ENCODE data around the gene PHACTR3.

PHACTR3 gene

GRCh38 chr20:59816146-59816738 lies 211.9 kb downstream of the PHACTR3 start:
- Histone ChIP-seq H3K9me3 (ENCODE audit: low read length) (no peaks in the 10 kb centered on the region), H4K20me1 (ENCODE audit: insufficient read depth, low read length) (no peaks in the 10 kb centered on the region), H3K4me1 (ENCODE audit: insufficient read depth, low read length, severe bottlenecking) (no peaks in the 10 kb centered on the region), H3K9ac (ENCODE audit: low read length) (no peak overlapping the region), H3K27me3 (ENCODE audit: insufficient read depth, low read length) (no peaks in the 10 kb centered on the region; the same call in 1 of the 2 replicates), H3K36me3 (ENCODE audit: insufficient read depth, low read length) (no peaks in the 10 kb centered on the region), H3K4me2 (ENCODE audit: low read length) (no peak overlapping the region), H3K27ac (ENCODE audit: low read depth, low read length, poor library complexity, severe bottlenecking) (no peak overlapping the region), H3K79me2 (ENCODE audit: insufficient read depth, low read length) (no peaks in the 10 kb centered on the region), H3K9me2 (ENCODE audit: low read depth, low read length) (no peaks in the 10 kb centered on the region), H3K4me3 (ENCODE audit: low read depth, low read length, poor library complexity, severe bottlenecking) (no peak overlapping the region), H2AFZ (ENCODE audit: low read length) (no peak overlapping the region), H3F3A (ENCODE audit: insufficient read depth, low read length) (no peaks in the 10 kb centered on the region)
- no peak for TF ChIP-seq CTCF (IDR thresholded peaks at IDR 0.05; ENCODE audit: low read length)

GRCh38 chr20:59817406-59817805 lies 213.1 kb downstream of the PHACTR3 start:
- no peaks in the 10 kb centered on the region; the same call in 1 of the 2 replicates for H3K27me3 ChIP-seq (ENCODE audit: insufficient read depth, low read length)
- no peak overlapping the region for H2AFZ ChIP-seq (ENCODE audit: low read length)
- no peaks in the 10 kb centered on the region for H3F3A ChIP-seq (ENCODE audit: insufficient read depth, low read length)
- H4K20me1 ChIP-seq (ENCODE audit: insufficient read depth, low read length) = no peaks in the 10 kb centered on the region
- H3K27ac ChIP-seq (ENCODE audit: low read depth, low read length, poor library complexity, severe bottlenecking) = no peak overlapping the region
- TF ChIP-seq EZH2 (IDR thresholded peaks at IDR 0.05; ENCODE audit: borderline replicate concordance, low read length) = no peak
- TF ChIP-seq CTCF (IDR thresholded peaks at IDR 0.05; ENCODE audit: low read length) = no peak
- no peaks in the 10 kb centered on the region for H3K9me2 ChIP-seq (ENCODE audit: low read depth, low read length)
- H3K9ac ChIP-seq (ENCODE audit: low read length) = no peak overlapping the region
- H3K36me3 ChIP-seq (ENCODE audit: insufficient read depth, low read length) = no peaks in the 10 kb centered on the region
- H3K9me3 ChIP-seq (ENCODE audit: low read length) = no peaks in the 10 kb centered on the region
- no peaks in the 10 kb centered on the region for H3K4me1 ChIP-seq (ENCODE audit: insufficient read depth, low read length, severe bottlenecking)
- no peak overlapping the region for H3K4me2 ChIP-seq (ENCODE audit: low read length)
- no peaks in the 10 kb centered on the region for H3K79me2 ChIP-seq (ENCODE audit: insufficient read depth, low read length)
- no peak overlapping the region for H3K4me3 ChIP-seq (ENCODE audit: low read depth, low read length, poor library complexity, severe bottlenecking)

- no peak overlapping the region for H3K4me2 ChIP-seq (ENCODE audit: low read length)
- no peaks in the 10 kb centered on the region for H3K9me2 ChIP-seq (ENCODE audit: low read depth, low read length)
- H3K9ac ChIP-seq (ENCODE audit: low read length) = no peak overlapping the region
- no peak overlapping the region for H3K27ac ChIP-seq (ENCODE audit: low read depth, low read length, poor library complexity, severe bottlenecking)
- H3K27me3 ChIP-seq (ENCODE audit: insufficient read depth, low read length) = no peaks in the 10 kb centered on the region; the same call in 1 of the 2 replicates
- no peaks in the 10 kb centered on the region for H3K4me1 ChIP-seq (ENCODE audit: insufficient read depth, low read length, severe bottlenecking)
- no peak for TF ChIP-seq EZH2 (IDR thresholded peaks at IDR 0.05; ENCODE audit: borderline replicate concordance, low read length)
- TF ChIP-seq CTCF (IDR thresholded peaks at IDR 0.05; ENCODE audit: low read length) = no peak
- H3K9me3 ChIP-seq (ENCODE audit: low read length) = no peaks in the 10 kb centered on the region
- no peak overlapping the region for H2AFZ ChIP-seq (ENCODE audit: low read length)
- H3F3A ChIP-seq (ENCODE audit: insufficient read depth, low read length) = no peaks in the 10 kb centered on the region
- H3K79me2 ChIP-seq (ENCODE audit: insufficient read depth, low read length) = no peaks in the 10 kb centered on the region
- H3K36me3 ChIP-seq (ENCODE audit: insufficient read depth, low read length) = no peaks in the 10 kb centered on the region
- no peaks in the 10 kb centered on the region for H4K20me1 ChIP-seq (ENCODE audit: insufficient read depth, low read length)
- no peak overlapping the region for H3K4me3 ChIP-seq (ENCODE audit: low read depth, low read length, poor library complexity, severe bottlenecking)
Observed at GRCh38 chr20:59817846-59818615, 213.7 kb downstream of the PHACTR3 start.

Data from OCI-LY1 (cell line).